ENCODE data around the gene ITPKC. TPM values are rescaled to one million over a fixed set of nuclear protein-coding genes. Genes with fewer than 3 reads are reported as not detected.
A peak's percentile ranks its signal among the peaks of the same experiment; 100 is the strongest.

ITPKC gene
- total and polyA plus RNA-seq, 9 of the 15 experiments (the other 6 are each of a cell fraction or from before 2014, with no cell fraction given): 0.08 to 9.3 (median 5.8) TPM

DNA sequence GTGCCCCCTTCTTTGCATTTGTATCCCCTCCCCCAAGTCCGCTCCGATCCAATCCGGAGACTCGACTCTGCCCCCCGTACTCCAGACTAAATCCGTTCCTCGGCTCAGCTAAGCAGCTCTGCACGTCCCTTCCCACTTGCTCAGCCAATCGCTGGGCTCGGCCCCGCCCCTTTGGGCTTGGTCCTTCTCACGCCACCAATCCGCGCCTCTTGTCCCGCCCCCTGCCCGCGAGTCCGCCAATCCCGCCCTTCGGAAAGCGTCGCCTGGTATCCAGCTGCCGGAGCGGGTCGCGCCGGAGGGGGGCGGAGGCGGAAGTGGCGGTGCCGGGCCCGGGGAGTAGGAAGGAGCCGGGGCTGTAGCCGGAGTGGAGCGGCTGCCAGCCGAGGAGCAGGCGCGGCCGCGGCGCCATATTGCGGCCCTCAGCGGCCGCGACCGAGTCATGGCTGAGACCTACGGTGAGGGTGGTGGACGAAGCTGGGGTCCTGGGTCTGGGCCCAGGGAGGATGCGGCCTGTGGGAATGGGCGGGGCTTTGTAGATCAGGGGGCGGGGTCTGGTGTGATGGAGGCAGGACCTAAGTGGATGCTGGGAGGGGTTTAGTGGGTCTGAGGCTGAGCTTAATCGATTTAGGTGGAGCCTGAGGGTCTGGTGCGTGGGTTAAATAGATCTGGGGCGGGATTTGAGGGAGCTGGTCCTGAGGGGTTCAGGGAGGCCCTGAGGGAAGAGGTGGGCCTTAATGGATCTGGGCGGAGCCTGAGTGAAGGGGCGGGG is 61.2 kb downstream of the ITPKC start, which contains the start of gene RAB4B (continued):
- TF ChIP-seq, protein P1, sequence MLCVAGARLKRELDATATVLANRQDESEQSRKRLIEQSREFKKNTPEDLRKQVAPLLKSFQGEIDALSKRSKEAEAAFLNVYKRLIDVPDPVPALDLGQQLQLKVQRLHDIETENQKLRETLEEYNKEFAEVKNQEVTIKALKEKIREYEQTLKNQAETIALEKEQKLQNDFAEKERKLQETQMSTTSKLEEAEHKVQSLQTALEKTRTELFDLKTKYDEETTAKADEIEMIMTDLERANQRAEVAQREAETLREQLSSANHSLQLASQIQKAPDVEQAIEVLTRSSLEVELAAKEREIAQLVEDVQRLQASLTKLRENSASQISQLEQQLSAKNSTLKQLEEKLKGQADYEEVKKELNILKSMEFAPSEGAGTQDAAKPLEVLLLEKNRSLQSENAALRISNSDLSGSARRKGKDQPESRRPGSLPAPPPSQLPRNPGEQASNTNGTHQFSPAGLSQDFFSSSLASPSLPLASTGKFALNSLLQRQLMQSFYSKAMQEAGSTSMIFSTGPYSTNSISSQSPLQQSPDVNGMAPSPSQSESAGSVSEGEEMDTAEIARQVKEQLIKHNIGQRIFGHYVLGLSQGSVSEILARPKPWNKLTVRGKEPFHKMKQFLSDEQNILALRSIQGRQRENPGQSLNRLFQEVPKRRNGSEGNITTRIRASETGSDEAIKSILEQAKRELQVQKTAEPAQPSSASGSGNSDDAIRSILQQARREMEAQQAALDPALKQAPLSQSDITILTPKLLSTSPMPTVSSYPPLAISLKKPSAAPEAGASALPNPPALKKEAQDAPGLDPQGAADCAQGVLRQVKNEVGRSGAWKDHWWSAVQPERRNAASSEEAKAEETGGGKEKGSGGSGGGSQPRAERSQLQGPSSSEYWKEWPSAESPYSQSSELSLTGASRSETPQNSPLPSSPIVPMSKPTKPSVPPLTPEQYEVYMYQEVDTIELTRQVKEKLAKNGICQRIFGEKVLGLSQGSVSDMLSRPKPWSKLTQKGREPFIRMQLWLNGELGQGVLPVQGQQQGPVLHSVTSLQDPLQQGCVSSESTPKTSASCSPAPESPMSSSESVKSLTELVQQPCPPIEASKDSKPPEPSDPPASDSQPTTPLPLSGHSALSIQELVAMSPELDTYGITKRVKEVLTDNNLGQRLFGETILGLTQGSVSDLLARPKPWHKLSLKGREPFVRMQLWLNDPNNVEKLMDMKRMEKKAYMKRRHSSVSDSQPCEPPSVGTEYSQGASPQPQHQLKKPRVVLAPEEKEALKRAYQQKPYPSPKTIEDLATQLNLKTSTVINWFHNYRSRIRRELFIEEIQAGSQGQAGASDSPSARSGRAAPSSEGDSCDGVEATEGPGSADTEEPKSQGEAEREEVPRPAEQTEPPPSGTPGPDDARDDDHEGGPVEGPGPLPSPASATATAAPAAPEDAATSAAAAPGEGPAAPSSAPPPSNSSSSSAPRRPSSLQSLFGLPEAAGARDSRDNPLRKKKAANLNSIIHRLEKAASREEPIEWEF (CRISPR knock-in tag; IDR thresholded peaks at IDR 0.05): no peak
- TF ChIP-seq ZNF12 (CRISPR knock-in tag; IDR thresholded peaks at IDR 0.05): peak; percentile 81; the same call in 1 of the 2 replicates
- no peak for TF ChIP-seq PTTG1 (tag; IDR thresholded peaks at IDR 0.05; ENCODE audit: low read depth)
- TF ChIP-seq STAG1 (CRISPR knock-in tag; IDR thresholded peaks at IDR 0.05; ENCODE audit: borderline replicate concordance): no peak
- no peak for TF ChIP-seq ZNF23 (CRISPR knock-in tag; IDR thresholded peaks at IDR 0.05)
- TF ChIP-seq CEBPB (tag; IDR thresholded peaks at IDR 0.05): no peak
- TF ChIP-seq ZC3H8 (IDR thresholded peaks at IDR 0.05): no peak
- TF ChIP-seq BRF1 (IDR thresholded peaks at IDR 0.05; ENCODE audit: borderline replicate concordance, extremely low read depth, insufficient read length): no peak
- no peak for TF ChIP-seq SRF (CRISPR knock-in tag; IDR thresholded peaks at IDR 0.05)
- TF ChIP-seq, protein P2, sequence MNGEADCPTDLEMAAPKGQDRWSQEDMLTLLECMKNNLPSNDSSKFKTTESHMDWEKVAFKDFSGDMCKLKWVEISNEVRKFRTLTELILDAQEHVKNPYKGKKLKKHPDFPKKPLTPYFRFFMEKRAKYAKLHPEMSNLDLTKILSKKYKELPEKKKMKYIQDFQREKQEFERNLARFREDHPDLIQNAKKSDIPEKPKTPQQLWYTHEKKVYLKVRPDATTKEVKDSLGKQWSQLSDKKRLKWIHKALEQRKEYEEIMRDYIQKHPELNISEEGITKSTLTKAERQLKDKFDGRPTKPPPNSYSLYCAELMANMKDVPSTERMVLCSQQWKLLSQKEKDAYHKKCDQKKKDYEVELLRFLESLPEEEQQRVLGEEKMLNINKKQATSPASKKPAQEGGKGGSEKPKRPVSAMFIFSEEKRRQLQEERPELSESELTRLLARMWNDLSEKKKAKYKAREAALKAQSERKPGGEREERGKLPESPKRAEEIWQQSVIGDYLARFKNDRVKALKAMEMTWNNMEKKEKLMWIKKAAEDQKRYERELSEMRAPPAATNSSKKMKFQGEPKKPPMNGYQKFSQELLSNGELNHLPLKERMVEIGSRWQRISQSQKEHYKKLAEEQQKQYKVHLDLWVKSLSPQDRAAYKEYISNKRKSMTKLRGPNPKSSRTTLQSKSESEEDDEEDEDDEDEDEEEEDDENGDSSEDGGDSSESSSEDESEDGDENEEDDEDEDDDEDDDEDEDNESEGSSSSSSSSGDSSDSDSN (IDR thresholded peaks at IDR 0.05; ENCODE audit: borderline replicate concordance in 1 of 2, low read depth in 2 of 2, low read length in 2 of 2): 0 out of 4 replicates have a peak, but pooled peaks of 1 of the 2 experiments have one; percentile 70
- peak; percentile 89 to 95 for TF ChIP-seq MAZ (CRISPR knock-in tag; conservative IDR thresholded peaks at IDR 0.05 in 1 of 2, IDR thresholded peaks at IDR 0.05 in 1 of 2)
- TF ChIP-seq HNRNPLL (IDR thresholded peaks at IDR 0.05; ENCODE audit: low read depth, low read length, poor library complexity, severe bottlenecking): peak; percentile 64
- TF ChIP-seq, protein P3, sequence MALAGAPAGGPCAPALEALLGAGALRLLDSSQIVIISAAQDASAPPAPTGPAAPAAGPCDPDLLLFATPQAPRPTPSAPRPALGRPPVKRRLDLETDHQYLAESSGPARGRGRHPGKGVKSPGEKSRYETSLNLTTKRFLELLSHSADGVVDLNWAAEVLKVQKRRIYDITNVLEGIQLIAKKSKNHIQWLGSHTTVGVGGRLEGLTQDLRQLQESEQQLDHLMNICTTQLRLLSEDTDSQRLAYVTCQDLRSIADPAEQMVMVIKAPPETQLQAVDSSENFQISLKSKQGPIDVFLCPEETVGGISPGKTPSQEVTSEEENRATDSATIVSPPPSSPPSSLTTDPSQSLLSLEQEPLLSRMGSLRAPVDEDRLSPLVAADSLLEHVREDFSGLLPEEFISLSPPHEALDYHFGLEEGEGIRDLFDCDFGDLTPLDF (CRISPR knock-in tag; IDR thresholded peaks at IDR 0.05): peak; percentile 53; the same call in 1 of the 2 replicates
- 0 out of 2 replicates have a peak, but pooled peaks have one; percentile 17 for TF ChIP-seq LCOR (CRISPR knock-in tag; IDR thresholded peaks at IDR 0.05)
- TF ChIP-seq RBM34 (IDR thresholded peaks at IDR 0.05; ENCODE audit: borderline replicate concordance, insufficient read depth, low read length): no peak
- TF ChIP-seq NBN (IDR thresholded peaks at IDR 0.05; ENCODE audit: low read depth): no peak
- no peak for TF ChIP-seq HDAC8 (tag; IDR thresholded peaks at IDR 0.05)
